CD4-positive, alpha-beta T cell treated with Interleukin-21 for 1 hour (primary cell): ENCODE results near the gene INPP5A.

Experiments used
- DNase-seq: peaks from one replicate; pipeline ENCODE4 v3.0.0-alpha.2; 2020

The INPP5A gene

DNA sequence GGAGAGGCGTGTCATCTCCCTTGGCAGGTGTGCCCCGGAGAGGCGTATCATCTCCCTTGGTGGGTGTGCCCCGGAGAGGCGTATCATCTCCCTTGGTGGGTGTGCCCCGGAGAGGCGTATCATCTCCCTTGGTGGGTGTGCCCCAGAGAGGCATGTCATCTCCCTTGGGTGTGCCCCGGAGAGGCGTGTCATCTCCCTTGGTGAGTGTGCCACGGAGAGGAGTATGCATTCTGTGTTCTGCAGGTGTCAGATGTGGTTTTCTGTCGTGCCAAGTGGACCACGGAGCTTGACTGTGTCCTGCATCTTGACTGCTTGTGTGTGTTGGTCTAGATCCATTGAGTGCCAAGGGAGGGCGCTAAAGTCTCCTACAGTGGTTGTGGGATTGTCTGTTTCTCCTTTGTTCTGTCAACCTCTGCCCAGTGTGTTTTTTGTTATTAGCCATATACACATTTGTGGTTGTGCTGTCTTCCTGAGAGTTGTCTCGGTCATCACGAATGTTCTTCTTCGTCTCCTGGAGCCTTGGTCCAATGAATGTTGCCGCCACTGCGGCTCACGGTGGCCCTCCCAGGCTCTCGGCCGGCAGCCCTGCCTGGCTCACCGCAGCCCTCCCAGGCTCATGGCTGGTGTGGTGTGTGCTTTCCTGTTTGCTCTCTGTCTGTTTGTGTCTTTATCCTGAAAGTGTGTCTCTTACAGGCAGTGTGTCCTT is 96.8 kb downstream of the INPP5A start:
- DNase-seq, result no peak

DNA sequence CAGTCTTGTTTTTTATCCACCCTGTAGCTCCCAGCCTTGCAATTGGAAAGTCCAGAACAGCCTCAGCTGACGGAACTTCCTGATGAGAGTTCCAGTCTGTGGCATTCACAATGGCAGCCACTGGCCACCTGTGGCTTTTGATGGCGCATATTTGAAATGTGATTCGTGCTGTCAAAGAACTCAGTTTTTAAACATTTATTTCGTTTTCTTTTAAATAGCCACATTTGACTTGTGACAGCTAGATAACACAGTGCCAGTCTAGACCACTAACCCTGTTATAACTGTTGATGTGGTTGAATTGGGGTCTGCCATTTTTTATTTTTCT is 97.3 kb downstream of the INPP5A start:
- no peak for DNase-seq

DNA sequence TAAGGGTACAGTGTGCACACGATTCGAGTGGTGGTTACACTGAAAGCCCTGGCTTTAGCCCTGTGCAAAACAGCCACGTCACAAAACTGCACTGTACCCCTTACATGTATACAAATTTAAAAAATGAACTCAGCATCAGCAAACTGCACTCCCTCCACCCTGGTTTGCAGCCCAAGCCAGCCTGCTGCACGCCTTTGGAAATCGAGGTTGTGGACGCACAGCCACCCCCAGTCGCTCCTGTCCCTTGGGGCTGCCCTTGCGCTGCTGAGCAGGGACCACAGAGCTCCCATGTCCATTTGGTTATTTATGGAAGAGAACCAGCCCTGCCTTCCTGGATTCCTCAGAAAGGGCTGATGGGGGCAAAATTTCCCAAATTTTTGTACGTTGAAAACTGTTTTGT is 98.8 kb downstream of the INPP5A start:
- DNase-seq, result no peak

DNA sequence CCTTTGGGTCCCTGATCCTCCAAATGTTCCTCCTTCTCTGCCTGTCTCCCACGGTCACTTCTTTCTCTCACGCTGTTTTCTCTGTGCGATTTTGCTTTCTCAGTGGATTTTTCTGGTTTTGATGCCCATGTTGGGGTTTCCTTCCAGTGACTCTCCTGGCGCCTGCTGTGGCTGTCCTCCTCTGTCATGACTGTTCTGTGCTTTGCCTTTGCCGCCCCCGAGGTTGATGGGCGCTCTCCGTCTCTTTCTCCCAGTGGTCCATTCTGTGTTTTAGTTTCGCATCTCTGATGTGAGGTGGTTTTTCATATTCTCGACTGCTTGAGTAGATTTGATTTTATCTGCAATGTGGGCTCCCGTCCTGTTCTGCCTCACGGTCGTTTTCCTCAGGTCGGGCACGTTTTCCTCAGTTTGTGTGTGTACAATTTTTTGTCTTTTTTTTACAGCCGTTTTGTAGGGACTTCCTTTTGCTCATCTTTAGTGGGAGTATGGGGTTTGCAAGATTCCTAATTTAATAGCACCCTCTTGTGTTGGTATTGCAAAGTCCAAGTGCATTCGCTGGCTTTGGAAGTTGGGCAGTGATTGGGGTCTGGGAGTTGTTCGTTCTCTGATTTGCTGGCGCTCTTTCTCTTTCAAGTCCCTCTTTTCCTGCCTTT is 100.0 kb downstream of the INPP5A start:
- peak; percentile 61 for DNase-seq

DNA sequence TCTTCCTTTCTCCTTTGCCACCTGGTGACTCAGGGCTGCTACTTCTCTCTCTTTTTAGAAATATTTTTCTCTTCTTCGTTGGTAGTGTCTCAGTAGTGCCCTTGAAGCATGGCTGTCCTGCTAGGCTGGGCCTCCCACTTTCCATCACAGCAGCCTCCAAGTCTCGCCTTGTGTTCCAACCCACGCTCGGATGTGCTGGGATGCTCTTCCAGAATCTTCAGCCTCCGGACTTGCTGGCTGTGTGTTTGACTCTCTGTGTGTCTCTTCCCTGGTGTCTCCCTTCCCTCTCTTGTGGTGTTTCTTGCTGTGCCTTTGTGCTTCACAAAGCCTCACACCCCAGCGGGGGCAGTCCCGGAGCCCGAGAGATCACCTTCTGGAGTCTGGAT is 100.5 kb downstream of the INPP5A start:
- no peak for DNase-seq

DNA sequence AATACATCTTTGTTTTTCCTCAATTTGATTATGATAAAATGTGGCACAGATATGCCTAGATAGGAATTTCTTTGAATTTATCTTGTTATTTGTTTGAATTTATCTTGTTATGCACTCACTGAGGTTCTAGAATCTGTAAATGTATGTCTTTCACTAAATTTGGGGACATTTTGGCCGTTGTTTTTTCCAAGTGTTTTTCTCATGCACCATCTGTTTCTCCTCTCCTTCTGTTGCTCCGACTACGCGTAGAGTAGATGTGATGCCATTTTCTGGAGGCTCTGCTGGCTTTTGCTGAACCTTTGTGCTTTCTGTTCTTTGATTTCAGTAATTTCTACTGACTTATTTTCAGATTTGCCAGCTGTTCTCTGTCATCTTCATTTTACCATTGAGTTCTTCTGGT is 101.9 kb downstream of the INPP5A start:
- DNase-seq, result no peak

DNA sequence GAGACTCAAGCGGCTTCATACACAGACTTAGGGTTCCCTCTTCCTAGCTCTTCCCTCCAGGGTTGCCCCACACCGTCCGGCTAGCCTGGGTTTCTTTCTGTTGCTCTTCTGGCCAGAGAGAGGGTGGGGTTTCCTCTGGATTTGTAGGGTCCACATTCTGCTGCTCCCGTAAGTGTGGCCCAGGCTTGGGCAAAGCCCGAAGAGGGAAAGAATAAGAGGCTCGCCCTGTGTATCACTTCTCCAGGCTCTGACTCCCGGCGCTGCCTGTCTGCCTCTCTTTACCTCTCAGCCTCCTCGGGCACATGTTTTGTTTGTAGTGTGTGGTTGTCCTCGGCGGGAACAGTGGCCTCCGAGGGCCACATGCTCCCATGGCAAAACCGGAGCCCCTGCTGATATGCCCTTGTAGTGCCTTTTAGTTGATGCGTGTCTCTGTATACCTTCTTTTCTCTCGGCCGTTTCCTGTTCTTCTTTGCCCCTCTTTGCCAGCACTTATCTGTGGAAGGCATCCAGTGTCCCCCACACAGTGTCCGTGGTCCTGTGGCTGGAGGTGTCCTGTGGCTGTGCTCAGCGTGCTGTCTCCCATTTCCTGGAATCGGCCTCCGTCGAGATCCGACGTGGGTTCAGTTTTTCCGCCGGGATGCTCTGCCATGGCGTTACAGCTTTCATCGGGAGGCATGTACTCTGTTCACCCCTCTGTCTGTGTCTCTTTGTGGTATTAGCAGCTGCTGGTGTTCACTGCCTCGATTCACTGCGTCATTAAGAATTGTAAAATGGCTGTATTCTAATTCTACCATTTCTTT is 102.9 kb downstream of the INPP5A start:
- no peak for DNase-seq

DNA sequence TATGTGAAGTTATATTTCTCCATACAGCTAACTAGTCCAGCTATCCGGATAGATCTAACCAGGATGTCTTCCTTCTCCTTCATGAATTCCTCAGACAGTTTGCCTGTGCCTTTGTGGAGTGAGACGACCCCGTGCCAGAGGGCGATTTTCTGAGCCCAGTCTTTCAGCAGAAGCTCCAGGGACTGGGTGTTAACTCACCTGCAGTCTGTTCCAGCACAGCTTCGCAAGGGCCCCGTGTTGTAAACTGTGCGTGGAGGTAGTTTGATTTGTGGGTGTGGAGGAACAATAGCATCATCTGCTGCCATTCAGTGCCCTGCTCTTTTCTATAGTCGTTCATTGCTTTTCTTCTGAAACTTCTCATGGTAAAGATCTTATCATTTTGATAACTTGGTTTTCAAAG is 103.8 kb downstream of the INPP5A start:
- DNase-seq, result no peak

DNA sequence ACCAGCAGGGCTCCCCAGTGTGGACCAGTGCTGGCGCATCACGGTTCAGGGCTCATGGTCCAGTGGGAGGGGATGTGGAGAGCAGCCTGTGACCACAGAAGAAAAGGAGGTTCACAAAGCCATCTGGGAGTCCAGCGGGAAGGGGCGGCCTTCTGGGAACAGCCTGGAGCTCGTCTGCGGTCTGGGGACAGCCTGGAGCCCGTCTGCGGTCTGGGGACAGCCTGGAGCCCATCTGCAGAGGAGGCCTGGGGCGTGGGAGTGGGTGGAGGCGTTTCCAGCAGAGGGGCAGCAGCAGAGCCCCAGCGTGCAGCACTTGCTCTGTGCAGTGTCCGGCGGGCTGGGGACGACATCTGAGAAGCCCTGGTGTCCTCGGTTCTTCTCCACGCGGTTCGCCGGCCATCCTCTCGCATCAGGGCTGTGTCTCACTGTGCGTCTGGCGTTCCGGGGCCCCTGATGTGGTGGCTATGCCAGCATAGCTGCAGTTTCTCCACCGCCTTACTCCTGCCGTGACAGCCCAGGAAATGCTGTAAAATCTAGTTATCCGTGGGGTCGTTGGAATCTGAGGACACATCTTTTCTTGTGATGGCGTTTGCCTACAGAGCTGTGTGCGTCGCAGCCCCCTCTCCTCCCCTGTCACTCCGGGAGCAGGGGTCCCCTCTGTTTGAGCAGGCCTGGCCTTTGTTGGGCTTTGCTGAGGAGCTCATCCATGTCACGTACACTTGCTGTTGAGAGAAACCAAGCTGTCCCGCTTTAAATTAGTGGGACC is 104.6 kb downstream of the INPP5A start:
- DNase-seq, result no peak

DNA sequence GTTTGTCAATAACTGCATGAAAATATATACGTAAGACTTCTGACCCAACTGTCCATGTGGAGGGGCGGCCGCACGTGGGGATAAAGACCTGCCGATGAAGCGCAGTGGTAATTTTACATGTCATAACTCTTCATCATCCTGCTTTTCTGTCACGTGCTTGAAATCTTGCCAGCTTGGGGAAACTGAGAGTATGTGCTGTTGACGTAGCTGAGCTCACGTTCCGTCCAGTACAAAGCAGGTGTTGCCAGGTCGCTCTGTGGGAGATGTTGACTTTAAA is 105.1 kb downstream of the INPP5A start:
- no peak for DNase-seq

DNA sequence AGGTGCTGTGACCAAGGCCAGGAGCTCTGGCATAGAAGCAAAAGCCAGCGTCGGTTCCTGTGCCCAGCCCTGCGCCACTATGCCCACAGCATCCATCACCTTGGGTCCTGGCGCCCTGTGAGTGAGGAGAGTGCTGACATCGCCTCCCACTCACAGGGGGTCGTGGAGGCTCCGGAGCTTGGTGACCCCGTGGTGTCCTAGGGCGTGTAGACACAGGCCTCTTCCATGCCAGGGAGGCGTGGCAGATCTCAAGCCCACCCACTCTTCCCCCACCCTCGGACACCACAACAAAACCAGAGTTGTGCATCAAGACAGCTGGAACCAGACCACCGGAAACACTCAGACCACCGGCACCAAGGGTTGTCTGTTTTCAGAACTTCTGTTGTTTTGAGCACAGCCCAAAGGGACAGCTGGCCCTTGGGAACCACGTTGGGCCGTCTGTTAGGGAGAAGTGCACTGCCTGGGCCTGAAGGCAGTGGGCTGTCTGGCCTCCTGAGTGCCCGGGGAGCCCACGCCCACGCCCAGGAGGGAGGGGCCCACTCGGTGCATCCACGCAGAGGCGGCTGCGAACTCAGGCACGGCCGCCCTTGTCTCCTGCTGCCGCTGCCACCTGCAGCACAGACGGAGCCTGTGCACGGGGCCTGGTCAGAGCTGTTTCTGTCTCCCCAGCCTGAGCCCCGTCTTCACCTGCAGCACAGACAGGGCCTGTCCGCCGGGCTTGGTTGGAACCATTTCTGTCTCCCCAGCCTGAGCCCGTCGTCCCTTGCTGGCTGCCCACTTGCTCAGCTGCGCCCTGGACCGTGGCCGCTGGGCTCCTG is 106.3 kb downstream of the INPP5A start:
- DNase-seq, result no peak

DNA sequence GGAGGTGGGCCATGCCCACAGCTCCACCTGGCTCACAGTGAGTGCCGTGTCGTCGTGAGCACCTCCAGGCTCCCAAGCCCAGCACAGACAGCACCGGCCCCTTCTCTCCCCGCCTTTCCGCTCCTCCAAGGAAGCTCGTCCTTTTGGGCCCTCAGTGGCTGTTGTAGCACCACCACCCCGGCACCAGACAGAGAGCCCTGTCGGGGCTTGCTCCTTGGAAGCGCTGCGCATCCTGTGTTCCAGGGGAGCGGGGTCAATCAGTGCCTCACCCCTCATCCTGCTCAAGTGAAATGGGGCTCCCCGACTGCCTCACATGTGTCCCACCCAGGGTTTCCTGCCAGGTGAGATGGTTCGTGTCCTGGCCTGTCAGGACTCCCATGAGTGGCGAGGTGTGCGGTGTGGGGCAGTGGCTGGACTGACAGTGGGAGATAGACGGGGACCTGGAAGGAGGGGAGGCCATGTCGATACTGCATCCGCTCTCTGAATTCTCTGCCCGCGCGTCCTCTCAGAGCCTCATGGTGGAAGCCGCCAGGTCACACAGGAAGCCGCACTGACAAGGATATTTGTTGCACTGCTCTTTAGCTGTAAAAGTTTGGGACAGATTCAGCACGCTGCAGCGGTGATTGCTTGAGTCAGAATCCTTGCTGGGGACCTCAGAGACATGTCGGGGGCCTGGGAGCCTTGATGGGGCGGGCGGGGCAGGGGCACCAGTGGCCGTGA is 107.1 kb downstream of the INPP5A start:
- no peak for DNase-seq

DNA sequence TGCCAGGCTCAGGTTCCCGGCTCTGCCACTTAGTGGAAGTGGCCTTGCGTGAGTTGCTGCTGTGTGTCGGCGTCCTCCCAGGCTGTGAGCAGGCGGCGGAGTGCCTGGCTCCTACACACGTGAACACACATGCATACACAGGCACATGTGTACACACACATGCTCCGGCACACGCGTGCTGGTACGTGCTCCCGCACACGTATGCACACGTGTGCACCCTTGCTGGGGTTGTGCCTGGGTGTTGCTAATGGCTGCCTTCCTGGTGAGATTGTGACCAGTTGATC is 107.6 kb downstream of the INPP5A start:
- DNase-seq, result no peak

DNA sequence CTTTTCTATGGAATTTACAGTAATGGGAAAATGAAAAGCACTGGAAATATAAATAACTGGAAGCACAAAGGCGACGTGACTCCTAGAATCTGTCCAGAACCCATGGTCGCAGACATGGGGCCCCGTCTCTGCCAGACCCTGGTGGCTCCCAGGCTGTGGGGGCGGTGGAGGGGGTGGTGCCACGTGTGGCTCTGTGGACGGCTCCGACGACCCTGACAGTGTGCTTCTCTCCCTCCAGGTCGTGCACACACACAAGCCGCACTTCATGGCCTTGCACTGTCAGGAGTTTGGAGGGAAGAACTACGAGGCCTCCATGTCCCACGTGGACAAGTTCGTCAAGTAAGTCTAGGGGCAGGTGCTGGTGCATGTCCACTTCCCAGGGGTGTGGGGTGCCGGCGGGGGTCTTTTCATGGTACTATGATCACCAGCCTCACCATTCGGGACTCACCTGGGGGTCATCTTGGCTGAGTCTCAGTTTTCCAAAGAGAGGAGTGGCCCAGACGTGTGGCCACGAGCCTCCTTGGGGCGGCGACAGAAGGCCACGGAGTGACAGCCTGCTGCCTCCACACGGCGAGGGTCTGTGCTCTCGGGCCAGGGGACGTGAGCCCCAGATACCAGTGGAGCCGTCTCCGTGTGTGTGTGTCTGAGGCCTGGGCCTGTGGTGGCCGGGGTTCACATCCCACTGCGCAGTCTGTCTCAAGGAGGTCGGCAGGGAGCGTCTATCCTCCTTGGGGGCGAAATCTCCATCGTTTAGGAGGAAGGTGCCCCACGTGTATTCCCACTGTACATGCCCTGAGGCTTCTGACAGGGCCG is 108.2 kb downstream of the INPP5A start:
- DNase-seq, result no peak

DNA sequence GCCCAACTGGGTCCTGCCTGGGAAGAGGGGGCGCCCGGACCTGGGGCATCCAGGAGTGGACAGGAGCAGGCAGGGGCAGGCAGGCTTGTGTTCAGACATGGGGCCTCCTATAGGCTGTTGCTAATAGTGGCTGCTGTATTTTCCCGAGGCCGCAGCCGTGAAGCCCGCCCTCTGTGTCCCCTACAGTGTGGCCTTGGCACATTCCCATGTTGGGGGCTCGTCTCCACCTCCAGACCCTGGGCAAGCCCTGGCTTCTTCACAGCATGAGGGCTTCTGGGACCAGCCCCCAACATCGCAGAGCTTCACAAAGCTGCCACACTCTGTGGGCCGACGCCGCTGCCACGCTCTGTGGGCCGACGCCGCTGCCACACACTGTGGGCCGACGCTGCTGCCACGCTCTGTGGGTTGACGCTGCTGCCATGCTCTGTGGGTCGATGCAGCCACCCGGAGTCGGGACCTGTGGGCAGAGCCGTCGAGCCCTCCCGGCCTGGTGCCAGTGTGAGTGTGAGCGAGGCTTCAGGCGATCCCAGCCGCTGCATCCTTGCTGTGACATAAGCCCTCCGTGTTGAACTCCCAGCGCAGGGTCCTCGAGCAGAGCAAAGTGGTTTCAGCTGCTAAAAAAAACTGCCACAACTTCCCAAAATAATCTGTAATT is 109.0 kb downstream of the INPP5A start:
- DNase-seq, result no peak

DNA sequence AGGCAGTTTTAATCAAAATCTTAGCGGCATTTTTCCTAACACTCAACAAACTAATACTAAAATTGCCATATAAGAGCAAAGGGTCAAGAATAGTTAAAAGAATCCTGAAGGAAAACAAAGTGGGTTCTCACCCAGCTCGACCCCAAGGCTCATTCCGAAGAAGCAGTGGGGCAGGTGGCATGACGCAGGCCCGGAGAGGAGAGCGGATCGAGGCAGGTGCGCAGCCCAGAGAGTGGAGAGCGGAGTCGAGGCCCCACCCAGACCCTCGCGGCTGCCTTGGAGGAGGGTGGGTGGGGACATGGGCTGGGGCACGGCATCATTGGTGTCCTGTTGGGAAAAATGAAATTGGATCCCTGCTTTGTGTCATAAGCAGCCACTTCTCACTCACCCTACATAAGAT is 109.8 kb downstream of the INPP5A start:
- DNase-seq, result no peak

DNA sequence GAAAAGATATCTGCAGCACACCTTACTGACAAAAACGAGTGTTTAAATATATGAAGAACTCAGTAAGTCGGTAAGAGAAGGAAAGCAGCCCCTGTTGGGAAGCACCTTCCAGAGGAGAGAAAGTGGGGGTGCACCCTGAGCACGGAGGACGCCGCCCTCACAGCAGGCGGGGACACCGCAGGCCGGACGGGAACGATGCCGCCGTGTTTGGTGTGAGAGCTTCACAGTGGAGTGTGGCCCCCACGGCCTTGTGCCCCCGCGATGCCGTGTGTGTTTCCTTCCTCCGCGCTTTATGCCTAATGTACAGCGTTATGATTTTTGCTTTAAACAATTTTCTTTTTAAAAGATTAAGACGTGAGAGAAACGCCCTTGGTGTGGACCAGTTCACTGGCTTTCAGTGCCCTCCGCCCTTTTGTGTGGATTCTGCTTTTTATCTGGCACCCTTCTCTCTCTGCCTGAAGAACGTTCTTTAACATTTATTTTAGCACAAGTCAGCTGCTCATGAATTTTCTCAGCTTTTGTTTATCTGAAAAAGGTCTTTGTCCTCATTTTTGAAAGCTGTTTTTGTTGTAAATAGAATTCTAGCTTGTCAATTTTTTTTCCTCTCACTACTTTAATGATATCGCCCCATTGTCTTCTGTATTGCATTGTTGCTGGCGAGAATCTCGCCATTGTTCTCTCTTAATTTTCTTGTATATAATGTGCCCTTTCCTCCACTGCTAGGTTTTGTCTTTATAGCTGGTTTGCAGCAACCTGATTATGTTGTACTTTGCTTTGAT is 110.7 kb downstream of the INPP5A start:
- no peak for DNase-seq

DNA sequence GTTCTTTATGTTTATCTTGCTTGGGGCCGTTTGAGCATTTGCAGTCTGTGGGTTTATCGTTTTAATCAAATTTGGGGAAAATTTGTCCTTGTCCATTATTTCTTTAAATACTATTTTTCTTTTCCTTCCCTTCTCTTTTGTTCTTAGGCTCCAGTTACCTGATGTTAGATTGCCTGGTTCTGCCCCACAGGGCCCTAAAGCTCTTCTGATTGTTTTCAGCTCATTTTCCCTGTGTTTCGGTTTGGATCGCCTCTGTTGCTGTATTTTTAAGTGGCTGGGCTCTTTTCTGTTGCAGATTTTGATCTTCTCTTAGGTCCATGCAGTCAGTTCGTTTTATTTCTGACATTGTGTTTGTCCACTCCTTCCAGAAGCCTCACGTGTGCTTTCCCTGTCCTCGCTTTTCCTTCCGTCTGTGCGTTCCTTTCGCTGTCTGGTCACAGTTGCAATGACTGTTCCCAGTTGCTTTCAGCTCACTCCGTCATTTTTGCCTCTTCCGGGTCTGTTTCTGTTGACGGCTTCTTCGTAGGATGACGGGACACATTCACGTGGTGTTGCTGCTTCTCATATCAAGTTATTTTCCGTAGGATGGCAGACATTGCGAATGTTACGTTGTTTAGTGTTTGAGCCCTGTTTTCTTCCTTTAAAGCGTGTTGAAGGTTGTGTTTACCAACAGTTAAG is 111.4 kb downstream of the INPP5A start:
- no peak for DNase-seq

DNA sequence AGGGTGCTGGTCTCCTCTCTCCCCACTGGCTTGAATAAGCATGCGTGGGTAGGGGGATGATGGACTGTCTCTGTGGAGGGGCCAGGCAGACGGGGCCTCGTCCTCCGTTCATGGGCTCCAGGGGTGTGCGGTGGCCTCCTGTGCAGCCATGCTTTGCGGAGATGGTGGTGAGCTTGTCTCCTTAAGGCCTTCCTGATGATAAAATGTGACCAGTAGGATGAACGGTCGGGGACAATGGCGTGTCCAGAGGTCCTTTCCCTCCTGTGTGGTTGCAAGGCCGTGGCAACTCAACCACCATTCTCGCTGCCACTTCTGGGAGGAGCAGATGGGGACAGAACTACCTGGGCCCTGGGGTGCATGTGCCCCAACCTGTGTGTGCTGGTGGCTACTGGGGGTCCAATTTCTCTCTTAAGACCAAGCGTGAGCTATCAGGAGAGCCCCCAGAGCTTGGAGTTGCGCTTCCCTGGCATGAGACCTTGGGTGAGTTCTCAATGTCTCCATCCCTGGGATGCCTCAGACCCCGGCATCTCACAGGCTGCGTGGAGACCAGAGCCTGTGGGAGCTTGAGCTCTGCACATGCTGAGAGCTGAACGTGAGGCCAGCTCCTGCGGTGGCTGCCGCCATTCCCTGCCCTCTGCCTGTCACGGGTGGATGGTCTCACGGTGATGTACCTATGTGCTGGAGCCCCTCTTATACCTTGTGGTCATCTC is 112.2 kb downstream of the INPP5A start:
- DNase-seq, result no peak
